Upper lobe of left lung (tissue), 4 donors: ENCODE results near the gene ANKRD42.

Experiments
- EP300 ChIP-seq, 4 donors: sonication (generic); formaldehyde crosslinking; IDR thresholded peaks; one replicate each; pipeline ENCODE4 v1.5.1; 2017; ENCODE audit warnings: antibody characterized with exemption in 4 of 4, control low read depth in 2 of 4
- POLR2A ChIP-seq, 4 donors: fragments of 450-650 bp; IDR thresholded peaks; one replicate each; pipeline ENCODE4 v1.5.1; 2016 to 2017; ENCODE audit warnings: antibody characterized with exemption in 4 of 4, mild to moderate bottlenecking in 2 of 4
- POLR2AphosphoS5 ChIP-seq, 2 donors: sonication (generic); formaldehyde crosslinking; IDR thresholded peaks; one replicate each; pipeline ENCODE4 v1.5.1; 2017; ENCODE audit warnings: antibody characterized with exemption in 2 of 2
- TF ChIP-seq, protein P1 (sequence below), 6 experiments: fragments of 450-650 bp in 4 of 6; fragments of 200-600 bp in 2 of 6; sonication (generic) in 2 of 6; IDR thresholded peaks; one replicate each; pipeline ENCODE4 v1.5.1; 2016 to 2019; ENCODE audit warnings: antibody characterized with exemption in 6 of 6

GRCh38 chr11:83175815-83176214, 17.7 kb upstream of the ANKRD42 start:
- TF ChIP-seq POLR2A (IDR thresholded peaks at IDR 0.05) (no peak), EP300 (IDR thresholded peaks at IDR 0.05) (no peak), POLR2AphosphoS5 (IDR thresholded peaks at IDR 0.05) (no peak)
- TF ChIP-seq, protein P1, sequence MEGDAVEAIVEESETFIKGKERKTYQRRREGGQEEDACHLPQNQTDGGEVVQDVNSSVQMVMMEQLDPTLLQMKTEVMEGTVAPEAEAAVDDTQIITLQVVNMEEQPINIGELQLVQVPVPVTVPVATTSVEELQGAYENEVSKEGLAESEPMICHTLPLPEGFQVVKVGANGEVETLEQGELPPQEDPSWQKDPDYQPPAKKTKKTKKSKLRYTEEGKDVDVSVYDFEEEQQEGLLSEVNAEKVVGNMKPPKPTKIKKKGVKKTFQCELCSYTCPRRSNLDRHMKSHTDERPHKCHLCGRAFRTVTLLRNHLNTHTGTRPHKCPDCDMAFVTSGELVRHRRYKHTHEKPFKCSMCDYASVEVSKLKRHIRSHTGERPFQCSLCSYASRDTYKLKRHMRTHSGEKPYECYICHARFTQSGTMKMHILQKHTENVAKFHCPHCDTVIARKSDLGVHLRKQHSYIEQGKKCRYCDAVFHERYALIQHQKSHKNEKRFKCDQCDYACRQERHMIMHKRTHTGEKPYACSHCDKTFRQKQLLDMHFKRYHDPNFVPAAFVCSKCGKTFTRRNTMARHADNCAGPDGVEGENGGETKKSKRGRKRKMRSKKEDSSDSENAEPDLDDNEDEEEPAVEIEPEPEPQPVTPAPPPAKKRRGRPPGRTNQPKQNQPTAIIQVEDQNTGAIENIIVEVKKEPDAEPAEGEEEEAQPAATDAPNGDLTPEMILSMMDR (IDR thresholded peaks at IDR 0.05), result no peak
